KOPT-K1 (cell line): ENCODE data around the gene COPS3.

ENCODE experiments used
- H3K27ac ChIP-seq: fragments of 200-600 bp; sonication (generic); 2 replicates; pipeline ENCODE4 v1.5.1; 2016; ENCODE audit warnings: antibody characterized with exemption, mild to moderate bottlenecking, low read depth, low read length; ENCODE audit not compliant: poor library complexity, severe bottlenecking
- H3K36me3 ChIP-seq: fragments of 200-600 bp; sonication (generic); 2 replicates; pipeline ENCODE4 v1.5.1; 2017; ENCODE audit warnings: antibody characterized with exemption, mild to moderate bottlenecking, low read length, moderate library complexity; ENCODE audit not compliant: insufficient read depth
- H3K9me3 ChIP-seq: fragments of 200-600 bp; sonication (generic); 2 replicates; pipeline ENCODE4 v1.5.1; 2017; ENCODE audit warnings: antibody characterized with exemption, low read length, mild to moderate bottlenecking; ENCODE audit not compliant: insufficient read depth, poor library complexity, severe bottlenecking

COPS3 gene

GRCh38 chr17:17223736-17224135 is 57.3 kb downstream of the COPS3 start:
- Histone ChIP-seq H3K9me3 (no peaks in the 10 kb centered on the region), H3K27ac (no peak overlapping the region), H3K36me3 (peaks cover 94% of the 10 kb centered on the region)

- Histone ChIP-seq H3K36me3 (peaks cover 94% of the 10 kb centered on the region), H3K27ac (no peak overlapping the region), H3K9me3 (no peaks in the 10 kb centered on the region)
Observed at GRCh38 chr17:17221329-17221728, 59.7 kb downstream of the COPS3 start.

GRCh38 chr17:17220529-17220928 is 60.5 kb downstream of the COPS3 start:
- Histone ChIP-seq H3K27ac (no peak overlapping the region), H3K9me3 (no peaks in the 10 kb centered on the region), H3K36me3 (peaks cover 94% of the 10 kb centered on the region)

GRCh38 chr17:17217995-17218394 is 63.1 kb downstream of the COPS3 start:
- Histone ChIP-seq H3K36me3 (peaks cover 88% of the 10 kb centered on the region), H3K27ac (no peak overlapping the region)

GRCh38 chr17:17216776-17217175 is 64.3 kb downstream of the COPS3 start:
- Histone ChIP-seq H3K27ac (no peak overlapping the region), H3K36me3 (peaks cover 82% of the 10 kb centered on the region)

More at GRCh38 chr17:17217995-17218394, 63.1 kb downstream of the COPS3 start:
- H3K9me3 ChIP-seq = no peaks in the 10 kb centered on the region

GRCh38 chr17:17216236-17216635 is 64.8 kb downstream of the COPS3 start:
- Histone ChIP-seq H3K36me3 (peaks cover 81% of the 10 kb centered on the region), H3K27ac (no peak overlapping the region)

More at GRCh38 chr17:17216776-17217175, 64.3 kb downstream of the COPS3 start:
- no peaks in the 10 kb centered on the region for H3K9me3 ChIP-seq

GRCh38 chr17:17215575-17215974 is 65.5 kb downstream of the COPS3 start:
- H3K36me3 ChIP-seq = peaks cover 78% of the 10 kb centered on the region

More at GRCh38 chr17:17216236-17216635, 64.8 kb downstream of the COPS3 start:
- H3K9me3 ChIP-seq = no peaks in the 10 kb centered on the region

GRCh38 chr17:17214646-17215436 is 66.2 kb downstream of the COPS3 start:
- Histone ChIP-seq H3K36me3 (peaks cover 71% of the 10 kb centered on the region), H3K9me3 (no peaks in the 10 kb centered on the region), H3K27ac (no peak overlapping the region)

More at GRCh38 chr17:17215575-17215974, 65.5 kb downstream of the COPS3 start:
- H3K9me3 ChIP-seq = no peaks in the 10 kb centered on the region
- no peak overlapping the region for H3K27ac ChIP-seq

- Histone ChIP-seq H3K36me3 (peaks cover 66% of the 10 kb centered on the region), H3K9me3 (no peaks in the 10 kb centered on the region), H3K27ac (no peak overlapping the region)
Observed at GRCh38 chr17:17213775-17214174, 67.3 kb downstream of the COPS3 start.

- Histone ChIP-seq H3K36me3 (peaks cover 14% of the 10 kb centered on the region), H3K27ac (no peak overlapping the region), H3K9me3 (no peaks in the 10 kb centered on the region)
Observed at GRCh38 chr17:17207998-17208397, 73.0 kb downstream of the COPS3 start.

GRCh38 chr17:17206913-17207335 is 74.1 kb downstream of the COPS3 start:
- peaks cover 7% of the 10 kb centered on the region; the same call in 1 of the 2 replicates for H3K36me3 ChIP-seq
- no peaks in the 10 kb centered on the region for H3K9me3 ChIP-seq
- H3K27ac ChIP-seq = no peak overlapping the region

GRCh38 chr17:17206124-17206912 is 74.7 kb downstream of the COPS3 start, which contains the start of gene PLD6:
Gene PLD6 (minus strand): TSS chr17:17206333. CDS start chr17:17206286, 47 bp downstream.
- Histone ChIP-seq H3K9me3 (no peaks in the 10 kb centered on the region), H3K36me3 (peaks cover 4% of the 10 kb centered on the region; the same call in 1 of the 2 replicates), H3K27ac (no peak within 1 kb of the TSS)

GRCh38 chr17:17205368-17206123 is 75.5 kb downstream of the COPS3 start:
- H3K36me3 ChIP-seq = no peaks in the 10 kb centered on the region
- H3K9me3 ChIP-seq = no peaks in the 10 kb centered on the region
- no peak overlapping the region for H3K27ac ChIP-seq

GRCh38 chr17:17204635-17205231 is 76.3 kb downstream of the COPS3 start:
- H3K36me3 ChIP-seq = no peaks in the 10 kb centered on the region
- no peak overlapping the region for H3K27ac ChIP-seq
- H3K9me3 ChIP-seq = no peaks in the 10 kb centered on the region
